ENCODE measurements around the gene COL12A1. TPM values are rescaled to one million over a fixed set of nuclear protein-coding genes. Genes with fewer than 3 reads are reported as not detected.
"Not testable (repeated sequence)": the region's sequence is repeated elsewhere in the genome, so short reads cannot be mapped to it uniquely, and the experiment has no call there.

Gene COL12A1
- total RNA-seq, 1 donor from 2014 or later = not detected

DNA sequence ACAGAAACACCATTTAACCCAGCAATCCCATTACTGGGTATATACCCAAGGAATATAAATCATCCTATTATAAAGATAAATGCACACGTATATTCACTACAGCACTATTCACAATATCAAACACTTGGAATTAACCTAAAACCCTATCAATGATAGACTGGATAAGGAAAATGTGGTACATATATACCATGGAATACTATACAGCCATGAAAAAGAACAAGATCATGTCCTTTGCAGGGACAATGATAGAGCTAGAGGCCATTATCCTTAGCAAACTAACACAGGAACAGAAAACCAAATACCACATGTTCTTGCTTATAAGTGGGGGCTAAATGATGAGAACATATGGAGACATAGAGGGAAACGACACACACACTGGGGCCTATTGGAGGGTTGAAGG lies 19.3 kb downstream of the COL12A1 start:
- intact Hi-C loops (cut with micrococcal nuclease) = not testable (repeated sequence)

DNA sequence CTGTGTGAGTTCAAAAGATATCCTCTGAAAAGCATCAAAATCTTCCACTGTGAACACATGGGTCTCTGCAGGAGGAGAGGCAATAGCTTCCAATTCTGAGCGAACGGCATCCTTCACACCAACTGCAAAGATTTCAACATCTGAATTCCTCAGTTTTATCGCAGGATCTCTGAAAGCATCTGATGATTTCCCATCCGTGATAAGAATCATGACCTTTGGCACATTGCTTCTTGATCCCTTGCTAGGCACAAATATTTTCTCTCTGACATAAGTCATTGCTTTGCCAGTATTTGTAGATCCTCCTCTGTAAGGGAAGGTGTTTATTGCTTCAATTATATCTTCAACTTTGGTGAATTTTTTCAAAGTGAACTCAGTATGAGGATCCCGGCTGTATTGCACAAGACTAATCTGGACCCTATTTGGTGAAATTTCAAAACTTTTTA lies 22.7 kb downstream of the COL12A1 start:
- intact Hi-C loops (cut with micrococcal nuclease) = no loop called here

DNA sequence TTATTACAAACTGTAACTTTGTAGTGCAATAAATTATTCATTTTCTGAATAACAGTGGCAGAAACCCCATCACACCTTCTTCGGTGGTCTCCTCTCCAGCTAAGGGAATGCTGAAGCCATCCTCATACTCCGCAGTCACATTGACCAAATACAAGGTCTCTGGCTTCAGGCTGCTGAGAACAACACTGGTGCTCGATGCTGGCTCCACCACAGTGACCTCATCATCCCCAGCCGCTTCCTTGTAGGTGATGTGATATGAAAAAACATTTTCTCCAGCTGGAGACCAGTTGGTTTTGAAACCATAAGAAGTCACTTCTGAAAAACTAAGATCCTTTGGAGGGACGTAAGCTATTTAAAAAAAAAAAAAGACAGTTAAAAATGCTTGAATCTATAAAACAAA lies 25.0 kb downstream of the COL12A1 start:
- intact Hi-C loops (cut with micrococcal nuclease) = no loop called here

DNA sequence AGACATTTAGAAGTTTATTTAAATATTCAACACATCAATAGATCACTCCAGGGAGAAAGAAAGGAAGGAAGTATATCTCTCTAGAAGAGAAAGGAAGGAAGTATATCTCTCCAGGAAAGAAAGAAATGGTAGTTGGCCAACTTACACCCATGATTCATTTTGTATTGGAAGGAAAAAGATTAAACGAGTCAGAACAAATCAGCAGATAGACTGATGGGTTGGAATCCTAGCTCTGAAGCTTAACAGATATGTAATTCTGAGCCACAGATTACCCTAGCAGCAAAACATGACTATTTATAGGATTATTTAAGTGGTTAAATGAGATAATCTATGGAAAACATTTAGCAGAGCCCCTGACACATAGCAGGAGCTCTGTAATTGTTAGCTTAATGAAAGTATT lies 27.1 kb downstream of the COL12A1 start:
- intact Hi-C loops (cut with micrococcal nuclease) = no loop called here

DNA sequence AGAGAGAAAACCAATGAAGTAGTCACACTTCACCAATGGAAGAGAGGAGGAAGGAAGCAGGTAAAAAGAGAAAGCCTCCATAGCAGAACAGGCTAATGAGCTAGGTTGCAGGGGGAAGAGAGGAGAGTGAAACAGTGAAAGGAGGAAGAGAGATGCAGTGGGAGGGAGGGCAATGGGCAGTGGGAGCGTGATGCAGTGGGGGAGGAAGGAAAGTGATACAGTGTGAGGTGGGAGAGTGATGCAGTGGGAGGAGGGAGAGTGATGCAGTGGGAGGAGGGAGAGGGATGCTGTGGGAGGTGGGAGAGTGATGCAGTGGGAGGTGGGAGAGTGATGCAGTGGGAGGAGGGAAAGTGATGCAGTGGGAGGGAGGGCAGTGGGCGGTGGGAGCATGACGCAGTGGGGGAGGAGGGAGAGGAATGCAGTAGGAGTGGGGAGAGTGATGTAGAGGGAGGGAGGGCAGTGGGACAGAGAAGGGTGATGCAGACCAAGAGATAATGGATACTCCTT lies 29.7 kb downstream of the COL12A1 start:
- intact Hi-C loops (cut with micrococcal nuclease) = no loop called here

DNA sequence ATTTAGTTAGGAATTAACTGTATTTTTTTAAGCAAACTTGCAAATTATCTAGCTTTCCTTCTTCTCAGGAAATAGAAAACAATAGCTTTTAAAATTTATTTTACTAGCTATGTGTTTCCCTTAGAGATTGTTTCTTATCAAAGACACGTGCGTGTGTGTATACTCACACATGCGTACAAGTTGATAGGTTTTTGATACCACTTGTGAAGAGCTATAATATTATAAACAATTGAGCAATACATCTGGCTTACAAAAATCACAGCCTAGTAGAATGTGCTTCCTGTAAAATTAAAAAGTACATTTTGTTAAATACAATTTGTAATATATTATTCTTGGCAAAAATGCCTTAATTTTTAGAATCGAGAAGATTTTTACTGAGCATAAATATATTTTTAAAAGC lies 33.9 kb downstream of the COL12A1 start:
- intact Hi-C loops (cut with micrococcal nuclease) = no loop called here

DNA sequence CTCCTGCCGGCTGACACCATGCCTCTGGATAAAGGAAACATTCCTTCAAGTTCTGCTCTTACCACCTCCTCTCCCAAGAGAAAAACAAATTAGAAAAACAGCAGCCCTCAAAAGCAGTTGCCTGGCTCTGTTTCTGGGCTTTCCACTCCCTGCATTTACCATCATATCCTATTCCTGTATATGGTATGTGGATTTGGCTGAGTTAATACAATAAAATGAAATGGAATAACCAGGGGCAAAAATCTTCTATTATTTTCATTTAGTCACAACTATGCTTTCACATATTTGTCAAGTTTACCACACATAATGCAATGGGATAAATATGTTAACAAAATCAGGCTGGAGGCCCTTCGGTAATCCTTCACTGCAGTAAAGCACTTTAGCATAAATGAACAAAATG lies 34.3 kb downstream of the COL12A1 start:
- intact Hi-C loops (cut with micrococcal nuclease) = no loop called here

DNA sequence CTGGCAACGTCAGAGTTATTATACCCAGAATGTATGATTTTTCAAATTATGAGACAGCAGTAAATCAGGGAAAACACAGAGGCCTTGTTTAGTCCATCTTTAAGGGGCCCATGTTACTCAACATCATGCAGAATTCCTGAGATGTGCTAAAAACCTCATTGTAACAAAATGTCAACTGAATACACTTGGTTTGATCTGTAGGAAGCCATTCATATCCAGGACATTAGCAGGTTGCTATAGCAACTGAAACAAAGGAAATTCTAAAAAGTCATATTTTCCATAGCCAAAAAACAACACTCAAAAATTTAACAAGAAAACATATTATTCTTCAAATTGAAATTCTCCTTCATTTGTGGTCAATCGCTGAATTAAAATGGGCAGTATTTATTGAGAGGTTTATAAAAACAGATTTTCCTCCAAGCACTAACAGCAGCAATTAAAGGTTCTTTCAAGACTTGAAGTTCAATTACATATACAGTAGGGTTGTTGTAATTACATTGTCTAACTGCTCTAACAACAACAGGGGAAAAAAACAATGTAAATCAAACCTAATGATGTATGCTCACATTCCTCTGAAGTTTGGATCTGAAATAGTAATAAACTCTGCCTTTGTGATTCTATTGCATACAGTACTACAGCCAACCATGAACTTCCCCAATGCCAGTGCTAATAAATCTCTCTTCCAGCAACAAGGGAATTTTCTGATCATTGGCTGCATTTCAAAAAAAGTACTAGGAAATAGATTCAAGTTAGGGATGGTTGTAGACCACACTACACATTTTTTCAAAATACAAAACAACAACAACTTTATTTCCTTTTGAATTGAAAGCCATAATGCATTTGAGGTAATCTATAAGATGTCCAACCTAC lies 34.9 kb downstream of the COL12A1 start:
- intact Hi-C loops (cut with micrococcal nuclease) = no loop called here

DNA sequence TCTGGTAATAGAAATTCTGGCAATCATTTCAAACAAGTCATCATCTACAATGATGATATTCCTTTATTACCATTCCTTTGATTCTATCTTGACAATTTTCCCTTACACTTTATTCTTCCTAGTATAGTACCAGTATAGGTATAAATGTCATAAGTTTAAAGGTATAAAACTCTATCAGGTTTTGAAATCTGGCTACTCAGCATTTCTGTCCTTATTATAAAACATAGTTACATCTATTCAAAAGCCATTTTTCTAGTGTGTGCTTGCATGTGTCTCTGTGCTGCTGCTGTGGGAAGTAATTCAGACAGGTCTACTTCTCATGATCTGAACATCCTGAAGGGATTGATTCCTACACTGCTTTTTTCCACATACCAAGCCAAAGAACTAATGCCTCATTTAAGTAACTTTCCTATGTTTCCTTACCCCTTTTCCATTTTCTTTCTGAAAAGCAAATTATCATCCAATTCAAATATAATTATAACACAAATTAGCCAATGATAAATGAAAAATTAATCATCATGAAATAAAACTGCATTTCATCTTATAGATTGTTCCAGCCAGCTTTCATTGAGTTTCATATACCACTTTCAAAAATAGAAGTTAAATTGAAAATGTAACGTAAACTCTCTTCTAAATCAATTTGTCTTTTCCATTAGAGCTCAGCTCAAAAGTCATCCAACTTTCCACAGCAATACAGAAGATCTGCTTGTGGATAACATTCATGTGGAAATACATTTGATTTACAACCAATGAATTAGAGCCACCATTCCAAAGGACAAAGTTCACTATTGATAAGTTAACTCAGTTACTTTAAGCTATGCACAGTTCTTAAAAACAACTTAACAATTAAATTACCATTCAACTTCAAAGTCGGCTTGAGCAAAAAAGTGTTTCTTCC lies 35.9 kb downstream of the COL12A1 start:
- intact Hi-C loops (cut with micrococcal nuclease) = no loop called here

DNA sequence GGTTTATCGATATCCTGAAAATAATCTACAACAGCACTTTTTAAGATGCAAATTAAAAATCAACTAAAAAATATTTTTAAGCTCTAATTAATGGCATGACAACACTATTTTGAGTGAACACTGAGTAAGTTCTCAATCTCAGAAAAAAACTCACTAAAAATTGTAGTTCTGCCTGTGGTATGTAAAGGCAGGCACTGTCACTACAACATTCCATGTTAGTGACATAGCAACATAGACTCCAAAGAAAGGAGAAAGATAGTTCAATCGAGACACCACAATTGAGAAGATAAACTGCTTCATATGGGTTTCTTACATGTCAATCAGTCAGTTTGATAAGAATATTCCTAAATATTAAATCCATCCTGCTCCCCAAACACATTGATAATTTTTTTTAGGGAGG lies 38.0 kb downstream of the COL12A1 start:
- intact Hi-C loops (cut with micrococcal nuclease) = no loop called here

DNA sequence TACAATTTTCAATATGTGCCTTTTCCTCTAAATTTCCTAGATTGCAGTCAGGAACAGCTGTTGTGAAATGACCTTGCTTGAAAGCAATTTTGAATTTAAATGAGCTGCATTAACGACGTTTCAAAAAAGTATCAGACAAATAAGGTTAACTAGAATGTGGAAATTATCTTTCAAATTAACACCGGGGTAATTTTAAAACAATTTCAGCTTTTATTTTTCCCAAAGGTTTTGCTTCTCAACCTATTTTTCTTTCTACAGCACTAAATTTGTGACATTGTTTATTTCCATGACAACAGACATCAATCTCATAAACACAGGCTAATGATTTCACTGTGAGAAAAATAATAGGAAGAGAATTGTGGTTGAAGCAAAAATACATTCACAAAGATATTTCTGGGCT lies 38.5 kb downstream of the COL12A1 start:
- intact Hi-C loops (cut with micrococcal nuclease) = no loop called here

DNA sequence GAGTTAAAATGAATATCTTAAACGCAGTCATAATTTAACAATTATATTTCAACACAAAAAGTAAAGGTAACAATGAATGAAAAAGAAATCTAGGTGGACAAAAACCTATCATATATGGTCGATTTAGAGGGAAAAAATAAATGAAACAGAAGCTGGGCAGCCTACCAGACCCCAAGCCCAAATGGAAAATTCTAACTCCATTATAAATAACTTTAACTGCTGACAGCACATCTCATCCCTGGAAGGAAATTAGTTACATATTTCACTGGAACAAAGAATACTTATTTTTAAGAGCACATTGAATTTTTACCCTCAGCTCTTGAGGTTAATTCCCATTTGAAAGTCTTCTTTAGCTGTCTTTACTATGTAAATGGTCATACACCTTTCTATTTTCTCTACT lies 39.1 kb downstream of the COL12A1 start:
- intact Hi-C loops (cut with micrococcal nuclease) = no loop called here

DNA sequence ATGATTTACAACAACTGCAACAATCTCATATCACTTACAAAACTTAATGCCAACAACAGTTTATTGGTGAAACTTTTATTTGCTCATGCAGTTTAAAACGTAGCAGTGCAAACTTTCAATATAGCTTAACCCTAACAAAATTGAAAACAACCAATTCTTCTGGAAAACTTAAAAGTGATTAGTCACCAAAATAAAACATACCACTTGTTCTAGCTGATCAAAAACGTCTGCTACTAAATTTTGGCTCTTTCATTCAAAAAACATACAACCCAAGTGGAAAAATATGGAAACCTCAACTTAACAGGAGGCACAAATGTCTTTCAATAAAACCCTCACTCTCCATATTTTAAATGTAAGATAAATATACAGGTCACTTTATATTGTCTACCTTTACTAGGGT lies 39.6 kb downstream of the COL12A1 start:
- intact Hi-C loops (cut with micrococcal nuclease) = no loop called here

DNA sequence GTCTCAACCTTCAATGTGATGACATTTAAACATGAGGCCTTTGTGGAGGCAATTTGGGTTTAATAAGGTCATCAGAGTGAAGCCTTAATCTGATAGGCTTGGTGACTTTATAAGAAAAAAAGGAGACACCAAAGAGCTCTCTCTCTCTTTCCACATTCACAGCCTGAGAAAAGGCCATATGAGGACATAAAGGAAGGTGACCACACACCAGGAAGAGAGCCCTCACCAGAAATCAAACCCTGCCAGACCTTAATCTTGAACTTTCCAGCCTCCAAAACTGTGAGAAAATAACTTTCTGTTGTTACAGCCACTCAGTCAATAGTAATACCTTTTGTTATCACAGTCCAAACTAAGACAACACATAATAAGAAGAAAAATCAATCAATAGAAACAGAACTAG lies 47.7 kb downstream of the COL12A1 start:
- intact Hi-C loops (cut with micrococcal nuclease) = no loop called here

DNA sequence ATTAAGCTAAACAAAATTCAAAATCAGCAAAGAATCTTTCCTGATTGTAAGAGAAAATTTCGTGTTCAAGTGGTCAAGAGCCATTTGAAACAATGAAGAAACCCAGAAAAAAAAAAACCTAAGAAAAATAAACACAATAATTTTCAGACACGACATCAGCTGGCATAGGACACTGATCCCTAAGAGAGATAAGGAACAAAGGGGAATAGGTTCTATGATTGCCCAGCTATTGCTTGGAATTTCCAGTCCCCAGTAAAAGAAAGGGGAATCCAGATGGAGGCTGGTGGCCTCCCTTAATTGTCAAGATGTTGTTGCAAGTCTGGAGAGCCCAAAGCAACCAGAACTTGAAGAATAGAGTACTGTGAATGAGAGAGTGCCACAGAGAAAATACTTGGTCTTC lies 48.5 kb downstream of the COL12A1 start:
- intact Hi-C loops (cut with micrococcal nuclease) = no loop called here

DNA sequence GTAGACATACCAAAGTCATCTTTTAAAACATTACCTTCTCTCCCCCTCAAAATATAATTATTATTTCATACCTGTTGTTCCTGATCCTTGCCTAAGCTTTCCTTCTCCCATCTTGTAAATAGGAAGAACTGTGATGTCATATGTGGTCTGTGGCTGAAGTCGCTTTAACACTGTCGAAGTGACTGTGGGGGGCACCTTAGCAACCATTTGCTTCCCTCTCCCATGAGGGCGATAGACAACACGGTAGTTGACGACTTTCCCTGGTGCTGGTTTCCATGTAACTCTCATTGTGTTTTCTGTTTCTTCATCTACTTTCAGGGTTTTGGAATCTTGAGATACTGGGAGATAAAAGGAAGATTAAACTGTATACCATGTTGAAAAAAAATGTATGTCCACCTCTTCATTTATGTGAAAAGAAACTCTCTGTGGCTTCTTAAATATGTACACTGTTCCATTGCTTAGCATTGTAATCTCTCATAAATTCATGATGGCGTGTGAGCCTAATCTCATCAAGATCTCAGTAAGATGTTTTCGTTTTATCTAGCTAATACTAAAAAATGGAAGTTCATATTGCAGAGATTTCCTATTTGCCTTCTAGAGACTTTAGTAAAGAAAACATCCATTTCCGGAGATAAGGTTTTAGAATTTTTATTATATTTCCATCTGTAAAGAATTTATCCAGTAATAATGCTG lies 49.5 kb downstream of the COL12A1 start:
- intact Hi-C loops (cut with micrococcal nuclease) = no loop called here

DNA sequence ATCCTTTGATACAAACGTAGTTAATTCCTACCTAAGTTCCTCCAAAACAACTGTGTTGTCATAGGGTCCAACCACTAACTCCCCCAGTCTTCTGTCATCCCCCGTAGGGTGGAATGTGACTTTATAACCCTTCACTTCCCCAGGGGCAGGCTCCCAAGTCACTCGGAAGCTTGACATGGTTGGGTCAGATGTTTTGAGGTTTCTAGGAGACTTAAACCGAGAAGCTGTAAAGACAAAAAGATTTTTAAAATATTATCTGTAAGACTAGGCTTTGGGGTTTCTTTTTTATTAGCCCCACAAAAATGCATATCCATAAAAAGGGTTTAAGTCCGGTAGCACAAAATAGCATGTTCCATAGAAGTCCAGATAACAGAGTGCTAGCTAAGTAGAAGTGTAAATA lies 50.2 kb downstream of the COL12A1 start:
- intact Hi-C loops (cut with micrococcal nuclease) = no loop called here

DNA sequence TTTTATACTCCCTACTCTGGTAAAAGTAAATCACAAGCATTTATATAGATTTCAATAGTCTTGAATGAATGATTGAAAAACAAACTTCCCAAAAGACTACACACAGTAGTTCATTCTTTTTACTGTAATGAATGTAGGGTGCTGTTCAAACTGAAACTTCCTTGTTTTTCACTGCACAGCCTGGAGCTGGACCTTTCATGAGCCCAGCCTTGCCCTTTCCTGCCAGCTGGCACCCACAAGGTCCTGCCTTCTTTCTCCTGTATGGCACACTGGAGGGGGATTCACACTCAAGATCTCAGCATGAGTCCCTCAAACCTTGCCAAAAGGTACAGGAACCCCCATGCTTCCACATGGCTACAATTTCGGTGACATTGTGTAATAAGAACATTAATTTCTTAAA lies 50.9 kb downstream of the COL12A1 start:
- intact Hi-C loops (cut with micrococcal nuclease) = no loop called here

DNA sequence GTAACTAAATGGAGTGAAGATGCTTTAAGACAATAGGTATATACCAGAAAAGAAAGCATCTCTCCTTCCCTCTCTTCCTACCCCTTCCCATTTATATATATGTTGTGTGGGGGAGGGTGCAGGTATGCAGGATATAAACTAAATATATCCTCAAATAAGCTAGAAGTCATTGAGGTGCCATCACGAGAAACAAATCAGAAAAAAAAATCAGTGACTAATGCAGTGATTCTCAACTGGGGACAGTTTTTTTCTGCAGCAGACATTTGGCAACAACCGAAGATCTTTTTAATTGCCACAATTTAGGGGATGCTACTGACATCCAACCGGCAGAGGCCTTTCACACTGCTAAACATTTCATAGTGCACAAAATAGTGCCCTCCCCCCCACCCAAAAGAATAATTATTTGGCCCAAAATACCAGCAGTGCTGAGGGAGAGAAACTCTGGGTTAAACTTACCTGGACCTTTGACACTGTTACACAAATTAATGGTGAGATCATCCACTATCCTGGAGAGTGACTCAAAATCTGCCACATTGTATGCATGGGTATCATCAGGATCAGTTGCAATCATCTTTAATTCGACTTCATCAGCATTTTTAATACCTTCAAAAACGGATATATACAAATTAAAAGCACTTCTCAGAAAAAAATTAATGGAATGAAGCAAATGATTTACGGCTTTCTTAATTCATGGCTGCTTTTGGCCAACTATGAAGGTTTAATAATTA lies 55.0 kb downstream of the COL12A1 start:
- intact Hi-C loops (cut with micrococcal nuclease) = no loop called here

DNA sequence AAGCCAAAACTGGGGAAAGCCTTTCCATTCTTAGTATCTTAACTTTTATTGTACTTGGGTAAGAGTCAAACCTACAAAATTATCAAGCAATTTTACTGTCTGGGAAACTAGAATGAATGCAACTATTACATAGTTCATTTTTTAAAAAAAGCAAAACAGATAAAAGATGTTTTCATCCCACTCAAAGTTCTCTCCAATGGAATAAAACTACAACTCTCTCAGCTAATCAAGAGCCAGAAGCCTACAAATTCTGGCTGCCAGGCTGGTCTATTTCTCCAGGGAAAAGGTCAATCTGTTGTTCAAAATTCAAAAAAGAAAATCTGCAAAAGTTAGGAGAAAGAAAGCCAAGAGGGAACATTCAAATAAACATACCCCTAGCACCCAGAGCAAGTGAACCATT lies 56.2 kb downstream of the COL12A1 start:
- intact Hi-C loops (cut with micrococcal nuclease) = no loop called here

DNA sequence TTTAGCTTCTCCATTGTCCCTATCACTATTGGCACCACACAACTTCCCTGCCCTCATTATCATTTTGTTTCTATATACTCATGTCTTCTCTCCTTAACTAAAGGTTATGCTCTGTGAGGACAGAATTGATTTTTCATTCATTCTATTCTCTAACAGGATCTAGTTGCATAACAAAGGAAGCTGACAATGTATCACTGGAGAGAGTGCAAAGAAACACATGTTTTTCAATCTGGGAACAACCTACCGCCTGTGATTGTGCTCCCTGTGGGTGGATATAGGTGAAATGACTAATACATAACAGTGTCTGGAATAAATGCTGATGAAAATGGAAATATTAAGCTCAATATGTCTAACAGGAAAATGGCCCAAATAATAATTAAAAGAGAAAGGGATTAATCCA lies 56.6 kb downstream of the COL12A1 start:
- intact Hi-C loops (cut with micrococcal nuclease) = no loop called here
